NCI-H446 (cell line): ENCODE data around the gene SLC12A2.

Source experiments
- DNase-seq, 2 experiments: peaks; one replicate each; lab custom pipeline; 2025; lab: John Stamatoyannopoulos, UW

SLC12A2 gene

GRCh38 chr5:128225245-128226030 is 141.9 kb downstream of the SLC12A2 start:
- DNase-seq: no peak

- no peak for DNase-seq
Measured at GRCh38 chr5:128228008-128228407, 144.4 kb downstream of the SLC12A2 start.

- DNase-seq: peak in 1 of 2 experiments; percentile 54
Measured at GRCh38 chr5:128228521-128228920, 145.0 kb downstream of the SLC12A2 start.

- no peak for DNase-seq
Measured at GRCh38 chr5:128234928-128235641, 151.5 kb downstream of the SLC12A2 start.

- DNase-seq: no peak
Measured at GRCh38 chr5:128236334-128236733, 152.8 kb downstream of the SLC12A2 start.

- DNase-seq: no peak
Measured at GRCh38 chr5:128237000-128237399, 153.4 kb downstream of the SLC12A2 start.

- no peak for DNase-seq
Measured at GRCh38 chr5:128237546-128237945, 154.0 kb downstream of the SLC12A2 start.
